IPS-18a (cell line): ENCODE results near the gene HUNK.

Source experiments
- H3K27ac ChIP-seq: one replicate; pipeline ENCODE4 v1.5.1; 2013; ENCODE audit warnings: low read length
- H3K27me3 ChIP-seq: one replicate; pipeline ENCODE4 v1.6.1; 2013; ENCODE audit warnings: mild to moderate bottlenecking, low read length; ENCODE audit not compliant: control insufficient read depth, insufficient read depth
- H3K36me3 ChIP-seq: one replicate; pipeline ENCODE4 v1.6.1; 2013; ENCODE audit warnings: low read depth, low read length; ENCODE audit not compliant: control insufficient read depth
- H3K4me1 ChIP-seq: one replicate; pipeline ENCODE4 v1.6.1; 2013; ENCODE audit warnings: low read depth, low read length; ENCODE audit not compliant: control insufficient read depth
- H3K4me3 ChIP-seq: one replicate; pipeline ENCODE4 v1.5.1; 2013; ENCODE audit warnings: low read length
- H3K9ac ChIP-seq: one replicate; pipeline ENCODE4 v1.6.1; 2013; ENCODE audit warnings: mild to moderate bottlenecking, low read length, moderate library complexity
- H3K9me3 ChIP-seq: one replicate; pipeline ENCODE4 v1.6.1; 2013; ENCODE audit warnings: low read depth, low read length; ENCODE audit not compliant: control insufficient read depth

The HUNK gene

DNA sequence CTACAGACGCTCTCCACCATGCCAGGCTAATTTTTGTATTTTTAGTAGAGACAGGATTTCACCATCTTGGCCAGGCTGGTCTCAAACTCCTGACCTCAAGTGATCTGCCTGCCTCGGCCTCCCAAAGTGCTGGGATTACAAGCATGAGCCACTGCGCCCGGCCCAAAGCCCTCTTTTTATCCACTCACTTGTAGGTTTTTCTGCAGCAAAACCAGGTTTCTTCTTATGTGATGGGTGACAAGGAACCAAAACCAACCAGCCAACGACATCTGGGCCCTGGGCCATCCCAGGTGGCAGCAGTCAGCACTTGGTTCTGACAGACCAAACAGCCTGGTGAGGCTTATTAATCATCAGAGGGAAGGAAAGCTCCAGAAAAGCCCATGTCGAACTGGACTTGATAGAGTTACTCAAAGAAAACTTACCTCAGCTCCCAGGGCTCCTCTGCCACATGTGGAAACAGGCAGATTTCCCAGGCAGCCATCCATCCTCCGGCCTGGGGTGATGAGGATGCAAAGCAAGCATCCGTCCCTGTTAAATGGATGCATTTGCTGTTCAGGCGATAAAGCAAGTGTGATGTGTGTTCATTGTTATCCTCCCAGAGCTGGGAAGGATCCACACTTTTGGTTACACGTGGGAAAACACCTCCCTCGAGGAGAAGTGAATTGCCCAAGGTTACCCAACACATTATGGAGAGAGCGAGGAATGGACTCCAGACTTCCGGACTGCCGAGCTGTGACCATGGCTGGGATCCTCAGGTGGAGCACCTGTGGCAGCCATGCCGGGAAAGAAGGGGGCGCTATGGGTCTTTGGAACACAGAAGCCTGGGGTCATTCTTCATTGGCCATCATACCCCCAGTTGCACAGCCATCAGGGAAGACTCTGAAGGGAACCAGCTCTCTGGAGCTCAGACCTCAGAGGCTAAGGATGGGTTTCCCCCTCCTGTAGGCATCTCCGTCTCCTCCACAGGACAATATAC lies 118.8 kb downstream of the HUNK start:
- H3K4me1 ChIP-seq: no peaks in the 10 kb centered on the region
- H3K9me3 ChIP-seq: no peaks in the 10 kb centered on the region
- H3K9ac ChIP-seq: no peak overlapping the region
- no peaks in the 10 kb centered on the region for H3K27me3 ChIP-seq
- H3K4me3 ChIP-seq: no peak overlapping the region
- no peak overlapping the region for H3K27ac ChIP-seq
- H3K36me3 ChIP-seq: no peaks in the 10 kb centered on the region

DNA sequence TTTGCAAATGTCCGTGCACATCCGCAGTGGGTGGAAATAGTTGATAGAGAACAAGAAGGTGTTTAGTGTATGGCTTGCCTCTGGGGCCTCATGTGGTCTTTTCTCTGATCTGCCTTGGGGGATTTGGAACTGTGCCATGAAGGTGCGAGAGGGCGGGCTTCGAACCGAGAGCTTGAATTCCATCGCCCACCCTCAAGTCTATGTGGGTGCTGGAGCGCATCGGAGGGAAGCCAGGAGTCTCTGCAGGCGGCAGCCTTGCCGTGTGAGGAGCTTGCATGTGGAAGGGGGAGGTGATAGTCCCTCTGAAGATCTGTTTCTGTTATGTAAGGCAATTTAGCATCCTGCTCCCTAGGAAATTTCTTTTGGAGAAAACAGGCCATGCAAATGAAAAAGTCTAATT lies 119.6 kb downstream of the HUNK start:
- H3K9me3 ChIP-seq: no peaks in the 10 kb centered on the region
- H3K4me1 ChIP-seq: no peaks in the 10 kb centered on the region
- H3K27me3 ChIP-seq: no peaks in the 10 kb centered on the region
- H3K36me3 ChIP-seq: no peaks in the 10 kb centered on the region
- H3K9ac ChIP-seq: no peak overlapping the region
- H3K4me3 ChIP-seq: no peak overlapping the region
- no peak overlapping the region for H3K27ac ChIP-seq

GRCh38 chr21:31993826-31994825 lies 121.3 kb downstream of the HUNK start:
- no peak overlapping the region for H3K27ac ChIP-seq

DNA sequence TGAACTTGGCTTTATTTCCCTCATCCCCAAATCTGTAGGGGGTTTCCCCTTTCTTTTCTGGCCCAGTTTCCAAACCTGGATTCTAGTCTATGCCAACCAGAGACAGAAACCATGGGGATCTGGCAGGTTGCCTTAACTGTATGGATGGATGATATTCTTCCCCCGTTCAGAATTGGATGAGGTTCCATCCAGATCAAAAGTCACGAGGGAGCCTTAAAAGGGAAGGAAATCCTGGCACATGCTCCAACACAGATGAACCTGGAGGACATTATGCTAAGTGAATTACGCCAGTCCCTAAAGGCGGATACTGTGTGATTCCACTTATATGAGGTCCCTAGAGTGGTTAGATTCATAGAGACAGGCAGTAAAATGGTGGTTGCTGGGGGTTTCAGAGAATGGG lies 124.4 kb downstream of the HUNK start:
- H3K9ac ChIP-seq: no peak overlapping the region
- no peaks in the 10 kb centered on the region for H3K4me1 ChIP-seq
- no peaks in the 10 kb centered on the region for H3K9me3 ChIP-seq
- H3K27me3 ChIP-seq: no peaks in the 10 kb centered on the region
- H3K36me3 ChIP-seq: peaks cover 5% of the 10 kb centered on the region
- H3K4me3 ChIP-seq: no peak overlapping the region
- H3K27ac ChIP-seq: no peak overlapping the region

More at GRCh38 chr21:31993826-31994825, 121.3 kb downstream of the HUNK start:
- H3K4me3 ChIP-seq: no peak overlapping the region
- peaks cover 5% of the 10 kb centered on the region for H3K36me3 ChIP-seq
- H3K9ac ChIP-seq: no peak overlapping the region
- H3K4me1 ChIP-seq: no peaks in the 10 kb centered on the region
- H3K27me3 ChIP-seq: no peaks in the 10 kb centered on the region
- H3K9me3 ChIP-seq: no peaks in the 10 kb centered on the region

DNA sequence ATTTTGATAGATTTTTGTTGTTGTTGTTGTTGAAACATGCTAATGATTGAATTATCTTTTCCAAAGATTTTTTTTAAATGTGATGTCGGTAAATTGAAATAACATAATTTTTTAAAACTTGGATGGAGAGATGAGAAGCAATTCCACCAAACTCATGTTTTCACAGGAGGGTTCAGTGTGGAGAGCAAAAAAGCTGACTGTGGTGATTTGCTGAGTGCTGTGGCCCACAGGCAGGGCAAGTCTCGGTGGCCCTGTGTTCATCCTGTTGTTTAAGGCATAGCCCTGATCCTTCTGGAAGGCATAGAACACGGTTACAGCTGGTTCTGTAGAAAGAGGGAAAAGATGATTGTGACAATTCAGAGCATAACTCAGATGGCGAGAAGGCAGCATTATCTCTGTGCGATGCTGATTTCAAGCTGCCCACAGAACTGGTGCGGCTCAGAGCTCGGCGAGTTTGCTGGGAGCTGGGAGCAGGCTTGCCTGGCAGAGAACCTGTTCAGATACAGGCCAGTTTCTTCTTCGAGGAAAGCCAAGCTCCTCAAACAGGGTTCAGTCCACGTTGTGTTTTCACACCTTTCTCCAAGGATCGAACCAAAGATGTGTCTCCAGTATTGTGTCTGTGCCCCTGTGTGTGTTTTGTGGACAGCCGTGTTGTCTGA lies 127.1 kb downstream of the HUNK start:
- Histone ChIP-seq H3K4me1 (no peaks in the 10 kb centered on the region), H3K4me3 (no peak overlapping the region), H3K9me3 (no peaks in the 10 kb centered on the region), H3K27me3 (no peaks in the 10 kb centered on the region), H3K27ac (no peak overlapping the region), H3K9ac (no peak overlapping the region), H3K36me3 (peaks cover 5% of the 10 kb centered on the region)

GRCh38 chr21:32001390-32001789 lies 128.6 kb downstream of the HUNK start:
- no peak overlapping the region for H3K4me3 ChIP-seq
- H3K36me3 ChIP-seq: peaks cover 5% of the 10 kb centered on the region
- no peaks in the 10 kb centered on the region for H3K9me3 ChIP-seq
- no peaks in the 10 kb centered on the region for H3K27me3 ChIP-seq
- no peak overlapping the region for H3K9ac ChIP-seq
- H3K27ac ChIP-seq: no peak overlapping the region
- H3K4me1 ChIP-seq: no peaks in the 10 kb centered on the region

- Histone ChIP-seq H3K27ac (no peak overlapping the region), H3K4me1 (no peaks in the 10 kb centered on the region), H3K9ac (no peak overlapping the region), H3K9me3 (no peaks in the 10 kb centered on the region), H3K36me3 (peaks cover 5% of the 10 kb centered on the region), H3K4me3 (no peak overlapping the region), H3K27me3 (no peaks in the 10 kb centered on the region)
Observed at GRCh38 chr21:32003411-32003810, 130.6 kb downstream of the HUNK start.

- no peak overlapping the region for H3K9ac ChIP-seq
- H3K27ac ChIP-seq: no peak overlapping the region
- H3K4me1 ChIP-seq: no peaks in the 10 kb centered on the region
- H3K4me3 ChIP-seq: no peak overlapping the region
- H3K36me3 ChIP-seq: no peaks in the 10 kb centered on the region
- H3K9me3 ChIP-seq: no peaks in the 10 kb centered on the region
- no peaks in the 10 kb centered on the region for H3K27me3 ChIP-seq
Observed at GRCh38 chr21:32004291-32004690, 131.5 kb downstream of the HUNK start.

DNA sequence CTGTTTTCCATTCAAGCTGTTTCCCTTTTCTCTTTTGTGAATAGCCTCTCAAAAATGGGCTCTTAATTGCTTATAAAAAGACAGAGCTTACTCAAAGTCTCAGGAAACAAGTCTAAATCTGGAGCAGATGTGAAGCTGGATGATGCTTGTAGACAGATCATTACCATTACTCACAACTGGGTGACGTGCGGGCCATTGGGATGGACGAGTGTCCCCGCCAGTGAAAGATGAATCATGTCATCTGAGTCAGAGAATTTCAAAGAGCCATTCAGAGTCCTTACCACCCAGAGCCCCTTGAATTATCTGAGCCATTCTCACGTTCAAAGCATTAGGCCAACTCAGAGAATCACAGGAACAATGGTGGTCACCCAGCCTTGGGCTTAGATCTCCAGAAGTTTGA lies 134.6 kb downstream of the HUNK start:
- Histone ChIP-seq H3K4me3 (no peak overlapping the region), H3K9ac (no peak overlapping the region), H3K4me1 (no peaks in the 10 kb centered on the region), H3K9me3 (no peaks in the 10 kb centered on the region), H3K27me3 (no peaks in the 10 kb centered on the region), H3K36me3 (no peaks in the 10 kb centered on the region), H3K27ac (no peak overlapping the region)

DNA sequence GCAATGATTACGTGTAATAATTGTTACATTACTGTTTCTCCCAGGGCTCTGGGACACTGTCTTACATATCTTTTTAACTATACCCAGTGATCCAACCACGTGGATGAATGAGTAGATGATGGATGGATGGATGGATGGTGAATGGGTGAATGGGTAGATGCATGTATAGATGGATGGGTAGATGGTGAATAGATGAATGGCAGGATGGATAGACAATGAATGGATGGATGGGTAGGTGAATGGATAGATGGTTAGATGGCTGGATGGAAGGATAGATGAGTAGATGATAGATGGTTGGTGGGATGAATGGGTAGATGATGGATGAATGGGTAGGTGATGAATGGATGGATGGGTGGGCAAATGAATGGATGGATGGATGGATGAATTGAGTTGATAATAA lies 135.9 kb downstream of the HUNK start:
- H3K9ac ChIP-seq: no peak overlapping the region
- no peak overlapping the region for H3K27ac ChIP-seq
- no peaks in the 10 kb centered on the region for H3K4me1 ChIP-seq
- no peaks in the 10 kb centered on the region for H3K27me3 ChIP-seq
- H3K9me3 ChIP-seq: no peaks in the 10 kb centered on the region
- no peaks in the 10 kb centered on the region for H3K36me3 ChIP-seq
- no peak overlapping the region for H3K4me3 ChIP-seq

- H3K4me1 ChIP-seq: no peaks in the 10 kb centered on the region
- H3K9ac ChIP-seq: no peak overlapping the region
- no peaks in the 10 kb centered on the region for H3K36me3 ChIP-seq
- no peak overlapping the region for H3K4me3 ChIP-seq
- no peaks in the 10 kb centered on the region for H3K9me3 ChIP-seq
- no peak overlapping the region for H3K27ac ChIP-seq
- H3K27me3 ChIP-seq: no peaks in the 10 kb centered on the region
Observed at GRCh38 chr21:32009263-32009662, 136.4 kb downstream of the HUNK start.
